B cell (primary cell): Measurements from ENCODE around the gene CLDN4.

Source experiments
- EZH2 ChIP-seq: IDR thresholded peaks from 2 replicates; pipeline ENCODE4 v1.6.1; 2012; ENCODE audit warnings: borderline replicate concordance, low read depth, mild to moderate bottlenecking, moderate library complexity, low read length; ENCODE audit not compliant: insufficient read depth, poor library complexity, severe bottlenecking
- TF ChIP-seq, protein P1 (sequence below): fragments of 200-600 bp; IDR thresholded peaks from one replicate; pipeline ENCODE4 v1.8.0; 2022; ENCODE audit warnings: antibody characterized with exemption, mild to moderate bottlenecking

DNA sequence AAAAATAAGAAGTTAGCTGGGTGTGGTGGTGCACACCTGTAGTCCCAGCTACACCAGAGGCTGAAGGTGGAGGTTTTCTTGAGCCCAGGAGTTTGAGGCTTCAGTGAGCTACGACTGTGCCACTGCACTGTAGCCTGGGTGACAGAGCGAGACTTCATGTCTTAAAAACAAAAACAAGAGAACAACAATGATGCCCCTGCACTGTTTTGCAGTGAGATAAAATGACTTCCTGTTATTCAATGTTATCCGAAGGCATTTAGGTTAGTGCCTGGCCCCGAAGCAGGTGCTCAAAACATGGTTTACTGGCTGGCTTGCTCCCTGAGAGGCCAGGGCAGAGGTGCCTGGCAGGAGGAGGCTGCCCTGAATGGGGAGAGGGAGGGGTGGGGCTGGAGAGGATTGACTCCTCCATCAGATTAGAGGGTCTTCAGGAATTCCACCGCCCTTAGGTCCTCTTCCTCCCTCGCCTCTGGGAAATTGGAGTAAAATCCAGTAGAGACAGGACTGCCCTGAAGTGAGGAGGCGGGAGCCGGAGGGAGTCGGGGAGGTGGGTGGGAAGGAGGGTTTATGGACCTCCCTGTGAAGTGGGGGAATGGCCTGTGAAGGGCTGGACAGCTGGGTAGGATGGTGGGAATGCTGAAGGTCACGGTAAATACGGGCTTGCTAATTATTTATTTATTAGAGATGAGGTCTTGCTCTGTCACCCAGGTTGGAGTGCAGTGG, 6.8 kb upstream of the CLDN4 start:
- TF ChIP-seq, protein P1, sequence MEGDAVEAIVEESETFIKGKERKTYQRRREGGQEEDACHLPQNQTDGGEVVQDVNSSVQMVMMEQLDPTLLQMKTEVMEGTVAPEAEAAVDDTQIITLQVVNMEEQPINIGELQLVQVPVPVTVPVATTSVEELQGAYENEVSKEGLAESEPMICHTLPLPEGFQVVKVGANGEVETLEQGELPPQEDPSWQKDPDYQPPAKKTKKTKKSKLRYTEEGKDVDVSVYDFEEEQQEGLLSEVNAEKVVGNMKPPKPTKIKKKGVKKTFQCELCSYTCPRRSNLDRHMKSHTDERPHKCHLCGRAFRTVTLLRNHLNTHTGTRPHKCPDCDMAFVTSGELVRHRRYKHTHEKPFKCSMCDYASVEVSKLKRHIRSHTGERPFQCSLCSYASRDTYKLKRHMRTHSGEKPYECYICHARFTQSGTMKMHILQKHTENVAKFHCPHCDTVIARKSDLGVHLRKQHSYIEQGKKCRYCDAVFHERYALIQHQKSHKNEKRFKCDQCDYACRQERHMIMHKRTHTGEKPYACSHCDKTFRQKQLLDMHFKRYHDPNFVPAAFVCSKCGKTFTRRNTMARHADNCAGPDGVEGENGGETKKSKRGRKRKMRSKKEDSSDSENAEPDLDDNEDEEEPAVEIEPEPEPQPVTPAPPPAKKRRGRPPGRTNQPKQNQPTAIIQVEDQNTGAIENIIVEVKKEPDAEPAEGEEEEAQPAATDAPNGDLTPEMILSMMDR, result no peak
- no peak for TF ChIP-seq EZH2
